GM18505 (cell line): ENCODE measurements around the gene LDLRAD3.

Experiments
- ATAC-seq: cut with Tn5 transposase; IDR thresholded peaks from one replicate; pipeline ENCODE4 v1.9.1; 2021; ENCODE audit not compliant: unreplicated experiment
- POLR2A ChIP-seq: IDR thresholded peaks from 4 replicates; pipeline ENCODE4 v1.6.1; 2011; ENCODE audit warnings: borderline replicate concordance; ENCODE audit not compliant: insufficient read depth, insufficient read length; ENCODE audit errors: extremely low read depth

LDLRAD3 gene

DNA sequence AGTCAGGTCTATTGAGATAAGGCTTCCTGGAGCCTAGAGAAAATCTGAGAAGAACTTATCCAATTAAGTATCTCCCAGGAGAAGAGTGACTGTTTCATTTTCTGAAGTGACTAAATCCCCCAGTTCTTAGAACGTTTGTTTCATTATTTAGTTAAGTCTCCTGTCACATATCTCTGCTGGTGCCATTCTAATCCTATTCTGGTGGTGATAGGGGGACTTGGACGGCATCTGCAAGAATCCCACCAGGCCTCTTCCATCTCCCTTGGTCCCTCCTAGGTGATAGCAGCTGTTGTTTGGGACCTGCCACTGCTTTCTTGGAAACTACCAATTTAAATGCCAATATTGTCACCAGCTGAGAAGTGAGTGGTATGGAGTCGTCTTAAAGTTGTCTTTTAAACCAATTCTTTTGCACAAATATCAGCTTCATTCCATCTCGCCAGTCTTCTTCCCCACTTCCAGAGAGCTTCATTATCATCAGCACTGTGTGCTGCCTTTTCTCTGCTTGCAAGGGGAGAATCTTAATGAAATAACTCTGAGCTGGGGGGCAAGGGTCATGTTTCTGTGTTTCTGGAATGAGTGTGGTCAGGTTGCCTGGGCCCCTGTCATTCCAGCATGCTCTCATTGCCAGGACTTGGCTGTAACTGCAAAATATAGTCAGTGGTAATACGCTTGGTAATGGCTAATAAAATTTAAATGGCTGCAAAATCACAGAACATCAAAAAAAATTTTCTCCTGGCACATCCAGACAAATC is 104.8 kb downstream of the LDLRAD3 start:
- ATAC-seq = no peak
- no peak for TF ChIP-seq POLR2A

DNA sequence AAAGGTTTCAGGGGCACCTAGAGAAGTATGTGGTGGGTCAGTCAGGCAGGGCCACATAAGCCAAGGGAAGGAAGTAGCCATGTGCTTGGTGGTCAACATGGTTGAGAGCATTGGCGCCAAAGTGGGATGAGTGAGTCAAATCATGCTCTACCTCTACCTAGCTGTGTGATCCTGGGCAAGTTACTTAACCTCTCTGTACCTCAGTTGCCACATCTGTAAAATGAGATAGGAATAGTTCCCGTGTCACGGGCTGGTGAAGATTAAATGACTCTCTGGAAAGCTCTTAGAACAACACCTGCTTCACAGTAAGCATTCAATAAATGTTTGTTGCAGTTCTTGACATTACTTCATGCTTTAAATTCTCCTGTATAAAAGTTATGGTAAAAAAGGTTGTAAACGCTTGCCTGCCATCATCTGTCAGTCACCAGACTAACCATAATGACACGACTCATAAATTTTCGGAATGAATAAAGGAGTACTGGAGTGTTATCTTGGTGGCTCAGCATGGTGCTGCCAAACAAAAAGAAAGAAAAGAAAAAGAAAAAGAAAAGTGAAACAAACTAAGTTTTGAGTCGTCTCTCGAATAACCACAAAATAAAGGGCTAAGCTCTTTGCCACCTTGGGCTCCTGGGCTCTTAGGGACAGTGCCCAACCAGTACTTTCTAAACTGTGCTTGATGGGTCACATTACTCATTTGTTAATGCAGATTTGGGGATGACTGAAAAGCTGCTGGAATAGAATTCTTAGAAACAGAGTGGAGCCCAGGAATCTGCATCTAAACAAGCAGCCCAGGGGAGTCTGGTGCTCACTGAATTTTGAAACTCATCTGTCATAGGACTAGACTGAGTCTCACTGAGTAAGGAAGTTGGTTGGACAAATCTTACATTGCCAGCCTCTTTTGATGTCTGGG is 107.6 kb downstream of the LDLRAD3 start:
- no peak for TF ChIP-seq POLR2A
- ATAC-seq = no peak

- ATAC-seq = no peak
- TF ChIP-seq POLR2A = no peak
These were observed 109.4 kb downstream of the LDLRAD3 start for GRCh38 chr11:36053281-36053680.

- no peak for TF ChIP-seq POLR2A
- no peak for ATAC-seq
These were observed 110.0 kb downstream of the LDLRAD3 start for GRCh38 chr11:36053862-36054261.

GRCh38 chr11:36054628-36055027 is 110.8 kb downstream of the LDLRAD3 start:
- TF ChIP-seq POLR2A = no peak
- ATAC-seq = no peak

- TF ChIP-seq POLR2A = no peak
- ATAC-seq = no peak
These were observed 112.4 kb downstream of the LDLRAD3 start for GRCh38 chr11:36056160-36056751.

- no peak for ATAC-seq
- no peak for TF ChIP-seq POLR2A
These were observed 113.6 kb downstream of the LDLRAD3 start for GRCh38 chr11:36057379-36058042.

DNA sequence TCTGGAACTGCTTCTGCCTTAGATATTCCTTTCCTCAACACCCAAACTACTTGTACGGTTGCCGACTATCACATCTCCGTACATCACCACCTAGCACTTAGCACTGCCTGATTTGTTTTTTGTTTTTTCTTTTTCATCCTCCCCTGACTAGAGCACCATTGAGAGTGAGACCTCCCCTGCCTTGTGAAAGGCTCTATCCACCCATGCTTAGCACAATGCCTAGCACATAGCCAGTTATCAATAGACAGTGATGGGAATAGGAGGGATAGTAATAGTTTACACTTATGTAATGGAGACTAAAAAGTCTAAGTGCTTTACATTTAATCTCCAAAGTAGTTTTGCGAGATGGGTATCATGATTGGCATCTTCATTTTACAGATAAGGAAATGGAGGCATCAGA is 115.8 kb downstream of the LDLRAD3 start:
- ATAC-seq = no peak
- TF ChIP-seq POLR2A = no peak

DNA sequence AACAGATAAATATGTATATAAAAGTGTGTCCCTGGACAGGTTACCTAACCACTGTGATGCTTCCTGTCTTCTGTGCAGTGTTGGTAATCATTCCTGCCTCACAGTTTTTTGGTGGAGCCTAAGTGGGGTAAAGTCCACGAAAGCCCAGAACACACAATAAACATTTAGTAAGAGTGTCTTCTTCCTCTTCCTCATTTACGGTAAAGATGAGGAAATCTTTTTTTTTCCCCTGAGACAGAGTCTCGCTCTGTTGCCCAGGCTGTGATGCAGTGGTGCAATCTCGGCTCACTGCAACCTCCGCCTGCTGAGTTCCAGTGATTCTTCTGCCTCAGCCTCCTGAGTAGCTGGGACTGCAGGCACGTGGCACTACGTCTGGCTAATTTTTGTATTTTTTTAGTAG is 117.1 kb downstream of the LDLRAD3 start:
- TF ChIP-seq POLR2A = no peak
- no peak for ATAC-seq

DNA sequence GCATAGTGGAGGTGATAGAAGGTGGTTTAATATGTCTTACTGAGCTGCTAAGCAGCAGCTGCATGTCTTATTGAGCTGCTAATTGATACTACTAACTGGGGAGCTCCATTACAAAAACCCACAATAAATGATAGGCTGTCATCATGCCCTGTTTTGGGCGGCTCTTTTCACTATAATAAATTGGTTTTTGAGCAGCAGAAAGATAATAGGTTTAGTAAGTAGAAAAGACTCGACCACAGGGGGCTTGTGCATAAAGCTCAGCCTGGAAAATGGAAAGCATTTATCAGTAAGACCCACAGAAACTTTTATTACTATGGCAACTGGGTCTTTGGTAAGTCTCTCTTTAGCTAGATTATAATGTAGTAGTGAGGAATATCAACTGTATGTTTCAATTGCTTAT is 117.6 kb downstream of the LDLRAD3 start:
- ATAC-seq = no peak
- TF ChIP-seq POLR2A = no peak

- no peak for ATAC-seq
- TF ChIP-seq POLR2A = no peak
These were observed 119.0 kb downstream of the LDLRAD3 start for GRCh38 chr11:36062796-36063365.

- no peak for ATAC-seq
- TF ChIP-seq POLR2A = no peak
These were observed 121.6 kb downstream of the LDLRAD3 start for GRCh38 chr11:36065436-36065835.

DNA sequence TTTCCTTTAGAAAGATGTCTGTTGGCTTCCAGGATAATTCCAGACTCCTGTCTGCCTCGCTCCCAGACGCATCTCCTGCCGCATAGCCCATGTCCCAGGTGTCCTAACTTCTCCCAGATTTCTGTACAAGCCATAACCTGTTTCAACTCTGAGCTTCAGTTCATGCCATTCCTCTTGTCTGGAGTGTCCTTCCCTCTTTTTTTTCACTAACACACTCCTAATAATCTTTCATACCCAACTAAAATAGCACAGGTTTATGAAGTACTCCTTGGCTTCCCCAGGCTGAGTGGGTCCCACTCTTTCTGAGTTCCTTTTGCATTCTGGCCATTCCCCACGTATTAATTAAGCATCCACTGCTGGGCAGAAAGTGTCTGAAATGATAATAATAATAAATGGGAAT is 123.0 kb downstream of the LDLRAD3 start:
- TF ChIP-seq POLR2A = no peak
- ATAC-seq = no peak
